H1 (cell line): Measurements from ENCODE around the gene FOXP4. TPM values are rescaled to one million over a fixed set of nuclear protein-coding genes. Genes with fewer than 3 reads are reported as not detected.
"Not testable (repeated sequence)": the region's sequence is repeated elsewhere in the genome, so short reads cannot be mapped to it uniquely, and the experiment has no call there.

Experiments used
- CTCF ChIA-PET: fragments of 300-600 bp; sonication (Branson Sonifier 250); formaldehyde crosslinking; loops from one replicate; lab custom pipeline; 2021; ENCODE audit not compliant: partially characterized antibody; lab: Charles Lee
- POLR2A ChIA-PET: fragments of 300-600 bp; sonication (Branson Sonifier 250); formaldehyde crosslinking; loops from one replicate; lab custom pipeline; 2021; ENCODE audit warnings: inconsistent platforms; ENCODE audit not compliant: partially characterized antibody; lab: Charles Lee
- DNase-seq, 2 experiments: peaks; one replicate each; pipeline versions ENCODE4 v3.0.0 to v3.0.0-alpha.2; 2010 to 2022; ENCODE audit warnings: low spot score in 2 of 2, low read depth in 1 of 2, mixed read lengths in 1 of 2
- FAIRE-seq: peaks from 2 replicates; lab custom pipeline; 2011; peaks lifted over from hg19 to GRCh38; lab: Jason Lieb, UNC
- H2AFZ ChIP-seq: 2 replicates; pipeline ENCODE4 v1.8.1; 2012; ENCODE audit warnings: low read length, inconsistent platforms
- H2AK5ac ChIP-seq: 2 replicates; pipeline ENCODE4 v1.6.1; 2013; ENCODE audit warnings: low read depth, low read length
- H2BK120ac ChIP-seq: replicated peaks from 2 replicates; pipeline ENCODE3; 2013; ENCODE audit warnings: low read depth, low read length, inconsistent platforms
- H2BK12ac ChIP-seq: 2 replicates; pipeline ENCODE4 v1.6.1; 2013; ENCODE audit warnings: low read depth, low read length
- H2BK15ac ChIP-seq: 2 replicates; pipeline ENCODE4 v1.6.1; 2013; ENCODE audit warnings: low read length
- H2BK20ac ChIP-seq: 2 replicates; pipeline ENCODE4 v1.6.1; 2013; ENCODE audit warnings: low read length
- H2BK5ac ChIP-seq: 2 replicates; pipeline ENCODE4 v1.6.1; 2013; ENCODE audit warnings: low read depth, low read length
- H3K14ac ChIP-seq: 2 replicates; pipeline ENCODE4 v1.6.1; 2013; ENCODE audit warnings: inconsistent platforms; ENCODE audit not compliant: insufficient read length
- H3K18ac ChIP-seq: 2 replicates; pipeline ENCODE4 v1.6.1; 2013; ENCODE audit warnings: low read length; ENCODE audit errors: extremely low read depth
- H3K23ac ChIP-seq: 2 replicates; pipeline ENCODE4 v1.6.1; 2013; ENCODE audit warnings: inconsistent platforms; ENCODE audit not compliant: insufficient read length
- H3K23me2 ChIP-seq: 2 replicates; pipeline ENCODE4 v1.6.1; 2013; ENCODE audit warnings: low read depth, low read length
- H3K27ac ChIP-seq: 2 replicates; pipeline ENCODE4 v1.6.1; 2011; ENCODE audit warnings: low read depth, low read length, inconsistent platforms
- H3K27me3 ChIP-seq, 4 experiments: replicated peaks in 1 of 4; 1 replicate in 1 of 4; 2 replicates in 3 of 4; pipeline versions ENCODE4 v1.6.1 to v1.8.1; 2011 to 2013; ENCODE audit warnings: low read length in 3 of 4, mild to moderate bottlenecking in 3 of 4, inconsistent platforms in 2 of 4, mixed read lengths in 2 of 4, moderate library complexity in 1 of 4; ENCODE audit not compliant: control insufficient read depth in 3 of 4, insufficient read depth in 3 of 4; ENCODE audit errors: extremely low read depth in 1 of 4
- H3K36me3 ChIP-seq, 4 experiments: 2 replicates each; pipeline versions ENCODE4 v1.6.1 to v1.8.1; 2011 to 2013; ENCODE audit warnings: mild to moderate bottlenecking in 4 of 4, low read length in 3 of 4, moderate library complexity in 2 of 4, control low read depth in 1 of 4, inconsistent platforms in 1 of 4; ENCODE audit not compliant: insufficient read depth in 4 of 4, control insufficient read depth in 2 of 4
- H3K4ac ChIP-seq: replicated peaks from 2 replicates; pipeline ENCODE3; 2013; ENCODE audit warnings: low read length, low read depth, mixed read lengths, inconsistent platforms; ENCODE audit not compliant: insufficient read length
- H3K4me1 ChIP-seq, 4 experiments: replicated peaks in 1 of 4; 1 replicate in 1 of 4; 2 replicates in 3 of 4; pipeline versions ENCODE4 v1.6.1 to v1.8.1; 2011 to 2013; ENCODE audit warnings: low read length in 3 of 4, inconsistent platforms in 2 of 4, mixed read lengths in 1 of 4; ENCODE audit not compliant: insufficient read depth in 4 of 4, control insufficient read depth in 3 of 4
- H3K4me2 ChIP-seq, 2 experiments: 2 replicates each; pipeline versions ENCODE4 v1.6.1 to v1.8.1; 2011 to 2013; ENCODE audit warnings: low read depth in 2 of 2, low read length in 2 of 2, control low read depth in 1 of 2, inconsistent platforms in 1 of 2, mild to moderate bottlenecking in 1 of 2; ENCODE audit not compliant: insufficient read depth in 1 of 2
- H3K4me3 ChIP-seq, 4 experiments: fragments of 200-600, 300-600 bp in 1 of 4; sonication (generic), shearing (Covaris generic), sonication (Bioruptor Twin) in 1 of 4; 2 replicates each; pipeline versions ENCODE4 v1.5.1 to v1.8.1; 2011 to 2016; ENCODE audit warnings: low read length in 4 of 4, low read depth in 3 of 4, control low read depth in 2 of 4, inconsistent platforms in 2 of 4, mild to moderate bottlenecking in 2 of 4, mixed read lengths in 1 of 4, moderate library complexity in 1 of 4; ENCODE audit not compliant: insufficient read depth in 2 of 4; ENCODE audit errors: extremely low read depth in 1 of 4
- H3K56ac ChIP-seq: replicated peaks from 2 replicates; pipeline ENCODE3; 2013; ENCODE audit warnings: low read depth, mild to moderate bottlenecking, mixed read lengths, low read length, inconsistent platforms; ENCODE audit not compliant: insufficient read length
- H3K79me1 ChIP-seq: 2 replicates; pipeline ENCODE4 v1.6.1; 2013; ENCODE audit warnings: low read depth, low read length, control low read depth
- H3K79me2 ChIP-seq, 2 experiments: 2 replicates each; pipeline versions ENCODE4 v1.6.1 to v1.8.1; 2012 to 2013; ENCODE audit warnings: low read length in 2 of 2, mild to moderate bottlenecking in 2 of 2, inconsistent platforms in 1 of 2; ENCODE audit not compliant: insufficient read depth in 2 of 2, control insufficient read depth in 1 of 2
- H3K9ac ChIP-seq, 4 experiments: replicated peaks in 1 of 4; 1 replicate in 1 of 4; 2 replicates in 3 of 4; pipeline versions ENCODE4 v1.6.1 to v1.8.1; 2011 to 2013; ENCODE audit warnings: low read depth in 3 of 4, low read length in 3 of 4, control low read depth in 2 of 4, mild to moderate bottlenecking in 2 of 4, moderate library complexity in 2 of 4, inconsistent platforms in 1 of 4; ENCODE audit errors: extremely low read depth in 1 of 4
- H3K9me3 ChIP-seq, 2 experiments: 2 replicates each; pipeline versions ENCODE4 v1.6.1 to v1.8.1; 2012 to 2013; ENCODE audit warnings: mild to moderate bottlenecking in 2 of 2, moderate library complexity in 2 of 2, control low read depth in 1 of 2, inconsistent platforms in 1 of 2, low read depth in 1 of 2, low read length in 1 of 2, mixed read lengths in 1 of 2; ENCODE audit not compliant: insufficient read depth in 2 of 2
- H4K20me1 ChIP-seq, 2 experiments: replicated peaks in 1 of 2; 2 replicates each; pipeline versions ENCODE3 to v1.8.1; 2011 to 2013; ENCODE audit warnings: inconsistent platforms in 2 of 2, low read length in 2 of 2, mild to moderate bottlenecking in 1 of 2; ENCODE audit not compliant: insufficient read depth in 2 of 2, control insufficient read depth in 1 of 2
- H4K5ac ChIP-seq: 2 replicates; pipeline ENCODE4 v1.6.1; 2013; ENCODE audit warnings: low read length, low read depth, mixed read lengths, inconsistent platforms; ENCODE audit not compliant: insufficient read length
- H4K8ac ChIP-seq: 2 replicates; pipeline ENCODE4 v1.8.0; 2013; ENCODE audit warnings: mild to moderate bottlenecking, moderate library complexity, low read length, inconsistent platforms; ENCODE audit not compliant: insufficient read depth; ENCODE audit errors: extremely low read depth
- H4K91ac ChIP-seq: replicated peaks from 2 replicates; pipeline ENCODE3; 2013; ENCODE audit warnings: low read length, mixed read lengths, inconsistent platforms; ENCODE audit not compliant: insufficient read length
- CREB1 ChIP-seq: IDR thresholded peaks from 2 replicates; pipeline ENCODE4 v1.6.1; 2012; ENCODE audit warnings: inconsistent platforms
- CTBP2 ChIP-seq: IDR thresholded peaks from 2 replicates; pipeline ENCODE4 v1.7.0; 2011; ENCODE audit warnings: borderline replicate concordance, mild to moderate bottlenecking, moderate library complexity, mixed read lengths, low read length; ENCODE audit not compliant: insufficient read depth, insufficient read length
- KDM5A ChIP-seq: fragments of 200-600 bp; IDR thresholded peaks from 2 replicates; pipeline ENCODE4 v1.7.1; 2012; ENCODE audit warnings: mild to moderate bottlenecking, low read length, inconsistent platforms, mixed read lengths
- WGBS, 2 experiments: shearing (Covaris generic) in 1 of 2; methylation state at CpG; one replicate each; pipeline versions ENCODE4 v1.1.6 to v1.1.7; 2013 to 2015; ENCODE audit warnings: low lambda C conversion rate in 2 of 2, mixed read lengths in 2 of 2, inconsistent platforms in 1 of 2, low coverage in 1 of 2, missing lambda C conversion rate in 1 of 2; ENCODE audit not compliant: insufficient replicate concordance in 2 of 2, insufficient coverage in 1 of 2, insufficient read length in 1 of 2; ENCODE audit errors: extremely low coverage in 1 of 2, missing lambda C conversion rate in 1 of 2; 5-methylcytosine and 5-hydroxymethylcytosine counted together
- polyA plus RNA-seq, 7 experiments: library from polyadenylated mRNA; depleted of rRNA in 3 of 7; stranded (reverse) in 5 of 7; unstranded in 2 of 7; fragments of >200 nt in 5 of 7; fragments of 200-250 nt in 2 of 7; gene quantifications; 1 replicate in 5 of 7; 2 replicates in 1 of 7; 4 replicates in 1 of 7; pipeline versions ENCODE4 v1.2.1 to v1.2.3, GENCODE V29; 2011 to 2013; ENCODE audit warnings: missing spikeins in 2 of 7, mixed read lengths in 2 of 7
- total RNA-seq: library from RNA; stranded (reverse); fragmentation: NEBNext Ultra II Directional; extraction: Animal tissue kit (Norgen Biotek cat#: 25700); gene quantifications from 2 replicates; pipeline ENCODE4 v1.2.1, GENCODE V29; 2021

FOXP4 gene
- total and polyA plus RNA-seq, 2 of the 8 experiments (the other 6 are each of a cell fraction or from before 2014, with no cell fraction given), result 4.8 to 13.3 TPM

GRCh38 chr6:41618598-41618997 lies 72.4 kb downstream of the FOXP4 start (continued):
- TF ChIP-seq CREB1 (no peak), CTBP2 (no peak), KDM5A (no peak)

GRCh38 chr6:41619193-41619592 lies 73.0 kb downstream of the FOXP4 start:
- H3K79me2 ChIP-seq, H3K4ac ChIP-seq, H4K8ac ChIP-seq, H4K20me1 ChIP-seq, FAIRE-seq, H3K9me3 ChIP-seq, H2AFZ ChIP-seq, H4K91ac ChIP-seq, H3K18ac ChIP-seq, H3K27ac ChIP-seq, H2BK12ac ChIP-seq, H2BK20ac ChIP-seq, H2AK5ac ChIP-seq, H3K56ac ChIP-seq, POLR2A ChIA-PET, H4K5ac ChIP-seq, H2BK5ac ChIP-seq, H3K27me3 ChIP-seq, H3K36me3 ChIP-seq, H3K23ac ChIP-seq, H3K23me2 ChIP-seq, H3K4me3 ChIP-seq, H3K9ac ChIP-seq, H3K4me1 ChIP-seq, H3K79me1 ChIP-seq, H2BK120ac ChIP-seq, H2BK15ac ChIP-seq, H3K4me2 ChIP-seq, DNase-seq, H3K14ac ChIP-seq: not testable (repeated sequence)
- 91% methylated on average over 4 of the region's 4 CpGs; no CpG with 5 or more reads in 1 of the 2 experiments for WGBS, 2 experiments
- CTCF ChIA-PET, result interaction anchor here (0.7 to 3.1 kb wide), 4 partner anchors 13 to 64 kb away, joined by 3 to 11 read pairs (median 3); no protein-coding TSS in a partner anchor
